Sigmoid colon (tissue), 3 donors: Measurements from ENCODE around the gene WFIKKN1.

ENCODE experiments used
- CTCF ChIP-seq, 4 experiments: fragments of 450-650 bp in 3 of 4; fragments of 200-600 bp in 1 of 4; IDR thresholded peaks; one replicate each; pipeline ENCODE4 v1.5.1; 2016 to 2019; ENCODE audit warnings: antibody characterized with exemption in 4 of 4, mild to moderate bottlenecking in 3 of 4, moderate library complexity in 2 of 4
- POLR2A ChIP-seq, 2 donors: fragments of 450-650 bp; IDR thresholded peaks; one replicate each; pipeline ENCODE4 v1.6.1; 2016; ENCODE audit warnings: antibody characterized with exemption in 2 of 2, mild to moderate bottlenecking in 2 of 2, moderate library complexity in 2 of 2

- TF ChIP-seq CTCF (IDR thresholded peaks at IDR 0.05): no peak
- TF ChIP-seq POLR2A (IDR thresholded peaks at IDR 0.05): no peak
Observed at GRCh38 chr16:627454-628239, 3.1 kb upstream of the WFIKKN1 start.
